ENCODE measurements around the gene ZIC1.
A peak's percentile ranks its signal among the peaks of the same experiment; 100 is the strongest.

The ZIC1 gene

DNA sequence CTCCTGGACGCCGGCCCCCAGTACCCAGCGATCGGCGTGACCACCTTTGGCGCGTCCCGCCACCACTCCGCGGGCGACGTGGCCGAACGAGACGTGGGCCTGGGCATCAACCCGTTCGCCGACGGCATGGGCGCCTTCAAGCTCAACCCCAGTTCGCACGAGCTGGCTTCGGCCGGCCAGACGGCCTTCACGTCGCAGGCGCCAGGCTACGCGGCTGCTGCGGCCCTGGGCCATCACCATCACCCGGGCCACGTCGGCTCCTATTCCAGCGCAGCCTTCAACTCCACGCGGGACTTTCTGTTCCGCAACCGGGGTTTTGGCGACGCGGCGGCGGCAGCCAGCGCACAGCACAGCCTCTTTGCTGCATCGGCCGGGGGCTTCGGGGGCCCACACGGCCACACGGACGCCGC lies 956 bp downstream of the ZIC1 start:
- DNase-seq (ENCODE audit: low spot score): peak; percentile 44

- peak; percentile 78 for DNase-seq (ENCODE audit: low spot score)
Observed at GRCh38 chr3:147410526-147411237, 1.5 kb downstream of the ZIC1 start.

GRCh38 chr3:147411238-147411814 lies 2.2 kb downstream of the ZIC1 start:
- peak; percentile 64 for DNase-seq (ENCODE audit: low spot score)

DNA sequence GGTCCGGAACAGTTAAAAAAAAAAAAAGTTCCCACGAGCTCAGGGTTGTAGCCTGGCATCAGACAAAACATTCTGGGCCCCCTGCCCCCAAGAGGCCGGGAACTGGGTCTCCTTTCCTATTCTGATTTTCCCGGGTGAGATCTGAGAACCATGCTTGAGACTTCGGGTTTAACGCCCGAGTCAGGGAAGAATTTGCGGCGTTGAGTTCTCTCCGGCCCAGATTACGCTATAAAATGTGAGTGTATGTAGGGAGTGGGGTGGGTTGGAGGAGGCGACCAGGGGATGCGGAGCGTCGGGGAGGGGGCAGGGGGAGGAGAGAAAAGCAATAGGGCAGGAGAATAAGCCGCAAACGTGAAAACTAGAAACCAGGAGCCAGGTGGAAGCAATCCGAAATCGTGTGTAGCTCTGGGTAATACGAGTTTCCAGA lies 2.7 kb downstream of the ZIC1 start:
- no peak for DNase-seq (ENCODE audit: low spot score)

DNA sequence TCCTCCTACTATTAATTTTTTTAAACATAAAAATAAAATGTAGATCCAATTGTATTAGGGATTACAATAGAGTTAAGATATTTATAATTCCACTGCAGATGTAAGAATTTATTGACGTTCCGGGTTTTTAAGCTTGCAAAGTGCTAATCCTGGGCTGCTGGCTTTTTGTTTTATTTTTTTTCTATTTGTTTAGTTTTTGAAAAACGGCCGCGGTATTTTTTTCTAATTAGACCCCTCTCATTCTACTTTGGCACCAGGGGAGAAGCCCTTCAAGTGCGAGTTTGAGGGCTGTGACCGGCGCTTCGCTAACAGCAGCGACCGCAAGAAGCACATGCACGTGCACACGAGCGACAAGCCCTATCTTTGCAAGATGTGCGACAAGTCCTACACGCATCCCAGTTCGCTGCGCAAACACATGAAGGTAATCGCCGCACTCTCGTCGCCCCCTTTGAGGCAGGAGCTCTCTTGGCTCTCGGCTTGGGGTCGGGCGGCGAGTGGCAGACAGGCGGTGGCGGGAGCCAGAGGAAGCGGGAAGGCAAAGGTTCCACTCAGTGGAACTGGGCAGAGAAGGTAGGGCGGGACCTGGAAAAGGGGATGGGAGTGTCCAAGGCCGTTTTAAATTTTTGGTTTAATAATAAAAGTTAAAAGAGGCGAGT lies 3.2 kb downstream of the ZIC1 start:
- no peak for DNase-seq (ENCODE audit: low spot score)

DNA sequence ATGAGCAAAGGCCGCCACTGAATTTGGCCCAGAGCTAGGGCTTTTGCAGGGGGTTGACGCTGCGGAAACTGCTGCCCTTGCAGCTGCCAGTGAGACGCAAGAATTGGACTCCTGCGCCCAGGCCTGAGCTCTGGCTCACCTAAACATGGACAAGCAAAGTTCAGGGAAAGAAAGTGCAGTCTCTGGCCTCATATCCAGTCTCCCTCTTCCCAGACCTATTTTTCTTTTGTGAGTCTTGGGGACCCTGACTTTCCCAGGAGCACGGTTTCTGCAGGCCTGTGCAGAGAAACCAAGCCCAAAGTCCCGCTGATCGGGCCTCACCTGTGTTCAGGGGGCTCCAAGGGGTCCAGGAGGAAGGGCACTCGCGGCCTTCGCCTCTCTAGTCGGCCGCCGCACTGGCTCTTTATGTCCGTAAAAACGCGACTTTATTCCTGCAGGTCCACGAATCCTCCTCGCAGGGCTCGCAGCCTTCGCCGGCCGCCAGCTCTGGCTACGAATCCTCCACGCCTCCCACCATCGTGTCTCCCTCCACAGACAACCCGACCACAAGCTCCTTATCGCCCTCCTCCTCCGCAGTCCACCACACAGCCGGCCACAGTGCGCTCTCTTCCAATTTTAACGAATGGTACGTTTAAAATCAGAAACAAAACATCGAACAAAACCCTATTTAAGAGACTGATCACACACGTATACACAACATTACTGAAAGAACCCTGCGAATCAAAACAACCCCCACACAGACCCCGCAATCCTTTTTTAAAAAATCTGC lies 3.9 kb downstream of the ZIC1 start:
- no peak for DNase-seq (ENCODE audit: low spot score)

DNA sequence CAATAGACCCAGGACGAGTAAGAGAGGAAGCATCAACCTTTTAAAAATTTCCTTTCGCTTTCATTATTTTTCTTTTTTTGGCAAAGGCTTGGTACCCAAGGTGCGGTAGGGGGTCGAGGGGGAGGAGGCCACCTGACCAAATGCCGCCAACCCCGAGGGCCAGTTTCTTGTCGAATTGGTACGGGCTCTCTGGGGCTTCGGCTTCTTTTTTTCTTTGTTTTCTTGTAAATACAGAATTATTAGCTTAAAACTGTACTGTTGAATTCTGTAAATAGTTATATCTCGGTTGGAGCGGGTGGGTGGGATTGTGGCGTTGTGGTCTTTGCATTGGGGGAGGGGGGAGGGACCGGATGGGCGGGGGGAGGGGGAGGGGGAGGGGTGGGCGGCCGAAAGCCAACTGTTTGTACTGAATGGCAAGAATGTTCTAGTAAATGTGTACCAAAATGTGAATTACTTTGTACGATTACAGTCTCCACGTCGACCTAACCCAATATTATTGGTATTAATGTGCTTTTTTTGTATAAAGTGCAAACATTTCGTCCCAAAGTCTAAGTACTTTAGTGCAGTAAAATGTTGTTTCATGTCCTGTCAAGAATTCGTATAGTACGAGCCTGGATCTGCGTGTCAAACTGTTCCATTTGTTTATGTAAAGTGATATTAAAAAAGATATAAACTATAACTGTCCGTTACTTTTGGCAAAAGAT lies 4.7 kb downstream of the ZIC1 start:
- no peak for DNase-seq (ENCODE audit: low spot score)

- DNase-seq (ENCODE audit: low spot score): no peak
Observed at GRCh38 chr3:147414390-147415138, 5.4 kb downstream of the ZIC1 start.

GRCh38 chr3:147415286-147415685 lies 6.1 kb downstream of the ZIC1 start:
- no peak for DNase-seq (ENCODE audit: low spot score)

DNA sequence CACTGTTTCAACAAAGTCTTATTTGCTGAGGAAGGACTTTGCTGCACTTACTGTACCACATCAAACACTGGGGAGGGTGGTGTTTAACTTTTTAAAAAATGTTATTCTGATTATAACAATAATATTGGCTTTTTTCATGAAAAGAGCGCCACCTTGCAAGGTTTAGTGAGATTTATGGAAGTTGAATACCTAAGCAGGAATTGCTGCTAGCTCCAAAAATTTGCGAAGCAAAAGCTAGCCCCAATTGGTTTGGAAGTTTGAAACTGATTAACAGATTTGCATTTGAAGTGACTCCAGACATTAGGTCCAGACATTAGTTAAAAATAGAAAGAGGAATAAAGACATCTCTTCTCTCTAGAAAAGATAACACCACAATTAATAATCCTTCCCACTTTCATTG lies 6.7 kb downstream of the ZIC1 start:
- no peak for DNase-seq (ENCODE audit: low spot score)

- DNase-seq (ENCODE audit: low spot score): no peak
Observed at GRCh38 chr3:147416931-147417330, 7.8 kb downstream of the ZIC1 start.

DNA sequence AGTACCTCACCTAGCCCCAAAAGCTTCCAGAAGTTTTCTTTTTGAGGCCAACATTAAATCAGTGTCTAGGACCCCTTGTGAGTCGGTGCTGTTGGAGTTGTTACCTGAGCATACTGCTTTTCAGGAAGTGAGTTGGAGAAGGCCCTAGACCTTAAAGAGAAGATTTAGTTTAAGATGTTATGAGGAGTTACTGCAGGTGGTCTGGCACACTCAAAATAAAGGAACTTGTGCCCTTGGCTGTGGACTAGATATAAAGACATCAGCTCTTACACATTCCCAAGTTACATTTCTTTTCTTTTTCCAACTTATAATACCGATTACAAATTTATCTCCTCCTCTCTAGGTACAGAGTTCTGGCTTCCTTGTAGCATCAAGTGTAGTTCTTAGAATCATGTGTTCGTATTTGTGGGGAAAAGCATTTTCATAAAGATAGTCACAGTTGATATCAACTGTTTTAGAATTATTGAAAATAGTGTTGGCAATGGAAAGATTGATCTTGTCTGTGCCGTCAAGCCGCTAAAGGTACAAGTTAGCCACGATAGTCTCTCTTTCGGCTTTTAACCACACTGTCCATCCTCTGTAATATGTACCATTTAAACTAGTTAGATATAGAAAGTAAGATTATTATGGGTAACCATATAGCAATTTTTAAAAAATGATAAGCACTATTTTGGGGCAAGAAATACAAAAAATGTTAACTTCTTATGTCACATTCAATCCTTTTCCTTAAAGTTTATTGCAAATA lies 8.6 kb downstream of the ZIC1 start:
- DNase-seq (ENCODE audit: low spot score): no peak

DNA sequence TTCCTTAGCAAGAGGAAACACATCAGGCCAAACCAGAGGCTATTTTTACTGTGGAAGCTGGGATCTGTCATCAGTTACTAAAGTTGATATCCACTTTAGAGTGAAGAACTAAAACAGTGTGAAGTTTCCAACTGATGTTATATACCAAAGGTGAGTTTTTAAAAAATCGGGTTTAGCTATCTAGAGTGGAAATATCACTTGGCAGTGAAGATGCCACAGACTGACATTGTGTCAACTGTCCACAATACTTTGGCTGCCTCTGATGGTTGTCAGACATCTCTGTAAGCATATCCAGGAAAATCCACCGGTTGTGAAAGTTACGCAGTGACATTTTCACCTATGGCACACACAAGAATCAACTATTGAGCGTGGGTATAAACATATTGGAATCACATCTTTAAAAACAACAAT lies 9.2 kb downstream of the ZIC1 start:
- no peak for DNase-seq (ENCODE audit: low spot score)

DNA sequence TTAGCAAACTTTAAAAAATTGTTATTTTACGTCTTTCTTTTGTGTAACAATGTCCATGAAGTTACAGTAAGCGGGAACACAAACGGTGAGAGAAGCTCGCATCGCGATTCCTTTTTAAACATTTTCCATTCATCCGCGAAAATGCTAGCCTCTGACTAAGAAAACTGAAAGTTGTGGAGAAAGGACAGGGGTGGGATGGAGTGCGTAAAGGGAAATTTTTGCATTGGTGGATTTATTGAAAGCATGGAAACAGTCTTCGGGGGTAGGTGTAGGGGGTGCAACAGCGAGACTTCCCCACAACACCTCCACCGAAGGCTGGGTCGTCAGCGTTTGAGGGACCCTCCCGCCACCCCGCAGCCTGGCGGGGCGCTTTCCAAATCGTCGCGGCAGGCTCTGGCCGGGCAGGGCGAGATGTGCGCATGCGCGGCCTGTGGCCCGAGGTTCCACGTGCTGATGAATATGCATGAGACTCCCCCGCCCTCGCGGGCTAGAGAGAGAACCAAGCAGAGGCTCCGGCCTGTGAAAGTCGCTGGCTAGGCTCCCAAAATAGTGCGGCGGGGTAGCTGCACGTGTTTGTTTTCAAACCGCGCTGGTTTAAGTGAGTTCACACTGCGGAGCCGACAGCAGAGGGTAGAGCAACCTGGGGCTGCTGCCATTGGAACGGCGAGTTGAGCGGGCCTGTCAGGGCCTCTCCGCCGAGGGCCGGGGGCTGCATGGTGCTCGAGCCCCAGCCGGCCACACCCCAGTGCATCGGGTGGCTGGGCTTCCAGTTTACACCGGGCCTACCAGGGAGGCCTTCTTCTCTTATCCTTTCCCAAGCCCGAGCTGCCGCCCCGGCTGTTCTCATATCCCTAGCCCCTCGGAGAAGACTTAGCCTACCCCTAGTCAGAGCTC lies 9.9 kb downstream of the ZIC1 start:
- DNase-seq (ENCODE audit: low spot score): peak; percentile 97

DNA sequence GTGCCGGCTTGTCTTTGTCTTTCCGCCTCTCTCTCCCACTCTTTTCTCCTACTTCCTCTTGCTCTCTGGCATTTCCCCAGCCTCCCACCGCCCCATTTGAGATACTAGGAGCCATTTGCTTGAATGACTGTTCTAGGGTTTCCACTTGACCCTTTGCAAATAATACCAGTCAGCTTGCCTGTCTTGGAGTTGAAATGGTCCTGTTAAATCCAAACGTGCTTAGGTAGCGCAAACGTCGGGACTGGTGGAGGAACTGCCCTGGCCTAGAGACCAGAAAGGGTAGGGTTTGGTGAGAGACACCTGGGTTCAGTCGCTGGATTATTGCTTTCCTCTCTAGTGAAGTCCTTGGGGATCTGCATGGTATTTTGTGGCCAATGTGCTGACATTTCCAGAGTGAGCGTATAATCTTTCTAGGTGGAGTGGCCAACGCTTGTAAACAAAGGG lies 10.6 kb downstream of the ZIC1 start:
- DNase-seq (ENCODE audit: low spot score): no peak

GRCh38 chr3:147420353-147421183 lies 11.4 kb downstream of the ZIC1 start:
- DNase-seq (ENCODE audit: low spot score): no peak

- peak; percentile 76 for DNase-seq (ENCODE audit: low spot score)
Observed at GRCh38 chr3:147421184-147421912, 12.2 kb downstream of the ZIC1 start.

DNA sequence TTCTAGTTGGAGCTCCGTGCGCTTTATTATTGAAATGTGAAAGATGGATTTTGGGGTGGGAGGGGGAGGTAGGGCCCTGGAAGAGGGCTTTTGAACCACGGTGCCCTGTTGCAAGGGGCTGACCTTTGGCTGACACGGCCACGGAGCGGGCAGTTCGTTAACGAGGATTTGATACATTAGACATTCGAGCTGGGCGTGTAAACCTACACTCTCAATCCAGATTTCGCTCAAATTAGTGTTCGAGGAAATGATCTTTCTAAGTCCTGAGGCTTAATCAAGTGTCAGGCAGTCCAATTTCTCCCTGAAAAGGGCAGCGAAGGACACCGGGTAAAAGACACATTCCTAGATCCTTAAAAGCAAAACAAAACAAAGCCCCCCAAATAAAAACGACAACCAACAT lies 13.0 kb downstream of the ZIC1 start:
- no peak for DNase-seq (ENCODE audit: low spot score)
